A549 (cell line): ENCODE measurements around the gene CSF2. TPM values are rescaled to one million over a fixed set of nuclear protein-coding genes. Genes with fewer than 3 reads are reported as not detected.
A peak's percentile ranks its signal among the peaks of the same experiment; 100 is the strongest.

Source experiments
- ATAC-seq, 2 experiments: fragments of 200-7000 bp in 1 of 2; fragments of >200 bp in 1 of 2; cut with Nextera tagmentation in 1 of 2; cut with Tn5 transposase in 1 of 2; 3 replicates each; pipeline versions ENCODE4 v1.8.0 to v1.9.1; 2018 to 2020; ENCODE audit warnings: mild to moderate bottlenecking in 1 of 2, moderate library complexity in 1 of 2
- CTCF ChIA-PET: fragments of 300-600 bp; sonication (Branson Sonifier 250); formaldehyde crosslinking; extraction: SDS; loops from one replicate; lab custom pipeline; 2021; ENCODE audit warnings: antibody characterized with exemption, inconsistent platforms; lab: Yijun Ruan, JAX
- POLR2A ChIA-PET: fragments of 350-600 bp; formaldehyde crosslinking; extraction: SDS; loops from one replicate; lab custom pipeline; 2021; ENCODE audit warnings: antibody characterized with exemption, inconsistent platforms; lab: Yijun Ruan, JAX
- DNase-seq, 2 experiments: peaks; one replicate each; pipeline versions ENCODE4 v3.0.0 to v3.0.0-alpha.2; 2011 to 2016; ENCODE audit warnings: low read depth in 1 of 2, low spot score in 1 of 2
- FAIRE-seq: peaks from 2 replicates; lab custom pipeline; 2011; peaks lifted over from hg19 to GRCh38; lab: Jason Lieb, UNC
- H3K27ac ChIP-seq, 2 experiments: fragments of >200 bp; sonication (Bioruptor Twin); formaldehyde crosslinking; 3 replicates each; pipeline ENCODE4 v1.5.1; 2016 to 2017
- H3K4me1 ChIP-seq: fragments of >200 bp; sonication (Bioruptor Twin); formaldehyde crosslinking; 3 replicates; pipeline ENCODE4 v1.6.1; 2016
- H3K4me2 ChIP-seq: fragments of >200 bp; sonication (Bioruptor Twin); formaldehyde crosslinking; 3 replicates; pipeline ENCODE4 v1.6.1; 2016
- H3K4me3 ChIP-seq: fragments of >200 bp; sonication (Bioruptor Twin); formaldehyde crosslinking; 3 replicates; pipeline ENCODE4 v1.5.1; 2016
- H3K9me3 ChIP-seq: fragments of >200 bp; sonication (Bioruptor Twin); formaldehyde crosslinking; 3 replicates; pipeline ENCODE4 v1.6.1; 2016
- CEBPB ChIP-seq, 2 experiments: fragments of >200 bp in 1 of 2; sonication (Bioruptor Twin) in 1 of 2; formaldehyde crosslinking in 1 of 2; IDR thresholded peaks; 2 replicates each; pipeline ENCODE4 v1.6.1; 2012 to 2016
- CTCF ChIP-seq: fragments of >200 bp; sonication (Bioruptor Twin); formaldehyde crosslinking; IDR thresholded peaks from 3 replicates; pipeline ENCODE4 v1.5.1; 2016
- EHF ChIP-seq: fragments of 250-450 bp; sonication (Bioruptor Pico); IDR thresholded peaks from 2 replicates; pipeline ENCODE4 v1.5.0; 2020; ENCODE audit warnings: mild to moderate bottlenecking
- EP300 ChIP-seq, 2 experiments: fragments of >200 bp; sonication (Bioruptor Twin); formaldehyde crosslinking; IDR thresholded peaks; 2 replicates in 1 of 2; 3 replicates in 1 of 2; pipeline ENCODE4 v1.6.1; 2016 to 2017
- HDAC2 ChIP-seq: fragments of 200-600 bp; sonication (generic); IDR thresholded peaks from 2 replicates; pipeline ENCODE4 v1.6.1; 2016
- HOXA7 ChIP-seq: fragments of 250-450 bp; sonication (Bioruptor Pico); IDR thresholded peaks from 2 replicates; pipeline ENCODE4 v1.5.0; 2020; ENCODE audit warnings: mild to moderate bottlenecking, moderate library complexity
- HOXB13 ChIP-seq: fragments of 250-450 bp; sonication (Bioruptor Pico); IDR thresholded peaks from 2 replicates; pipeline ENCODE4 v1.5.0; 2020; ENCODE audit warnings: low read depth, mild to moderate bottlenecking, moderate library complexity
- JUN ChIP-seq, 2 experiments: fragments of >200 bp; sonication (Bioruptor Twin); formaldehyde crosslinking; IDR thresholded peaks; 2 replicates in 1 of 2; 3 replicates in 1 of 2; pipeline ENCODE4 v1.6.1; 2016 to 2017
- KDM1A ChIP-seq: fragments of 200-600 bp; sonication (generic); IDR thresholded peaks from 2 replicates; pipeline ENCODE4 v1.6.1; 2016; ENCODE audit warnings: low read depth, mild to moderate bottlenecking
- MAFK ChIP-seq: fragments of 450-650 bp; IDR thresholded peaks from 2 replicates; pipeline ENCODE4 v1.6.1; 2014; ENCODE audit not compliant: partially characterized antibody
- MAZ ChIP-seq: fragments of 150-350 bp; IDR thresholded peaks from 2 replicates; pipeline ENCODE4 v1.6.1; 2014; ENCODE audit warnings: antibody characterized with exemption, low read depth, low read length, borderline replicate concordance
- RAD21 ChIP-seq, 2 experiments: fragments of >200 bp in 1 of 2; sonication (Bioruptor Twin) in 1 of 2; formaldehyde crosslinking in 1 of 2; IDR thresholded peaks in 1 of 2; conservative IDR thresholded peaks in 1 of 2; 2 replicates in 1 of 2; 3 replicates in 1 of 2; pipeline ENCODE4 v1.6.1; 2012 to 2018; ENCODE audit warnings: inconsistent platforms in 1 of 2
- REST ChIP-seq: fragments of 200-600 bp; sonication (generic); IDR thresholded peaks from 2 replicates; pipeline ENCODE4 v1.6.1; 2016; ENCODE audit warnings: antibody characterized with exemption, mild to moderate bottlenecking, moderate library complexity
- SMC3 ChIP-seq: fragments of >200 bp; sonication (Bioruptor Twin); formaldehyde crosslinking; IDR thresholded peaks from 3 replicates; pipeline ENCODE4 v1.6.1; 2018; ENCODE audit warnings: inconsistent platforms
- TFCP2L1 ChIP-seq: fragments of 250-450 bp; sonication (Bioruptor Pico); IDR thresholded peaks from 2 replicates; pipeline ENCODE4 v1.5.0; 2021; ENCODE audit warnings: mild to moderate bottlenecking
- USF2 ChIP-seq: fragments of 450-650 bp; IDR thresholded peaks from 2 replicates; pipeline ENCODE4 v1.6.1; 2014; ENCODE audit warnings: antibody characterized with exemption
- ZSCAN20 ChIP-seq: fragments of 250-450 bp; sonication (Bioruptor Pico); IDR thresholded peaks from 2 replicates; pipeline ENCODE4 v1.8.0; 2022; ENCODE audit warnings: mild to moderate bottlenecking, moderate library complexity
- WGBS: methylation state at CpG from one replicate; pipeline ENCODE4 v1.1.6; 2017; ENCODE audit errors: missing lambda C conversion rate; 5-methylcytosine and 5-hydroxymethylcytosine counted together
- polyA plus RNA-seq, 4 experiments: library from polyadenylated mRNA; depleted of rRNA in 3 of 4; stranded (reverse); fragments of >200 nt; fragmentation: RNase III in 1 of 4; extraction: RNeasy Plus Mini Kit Qiagen cat#74134 plus additional on column Dnase treatment in 1 of 4; gene quantifications; 2 replicates in 3 of 4; 3 replicates in 1 of 4; pipeline ENCODE4 v1.2.3, GENCODE V29; 2011 to 2017
- TF ChIP-seq, protein P1 (sequence below): IDR thresholded peaks from 2 replicates; pipeline ENCODE4 v1.6.1; 2012; ENCODE audit warnings: low read depth, borderline replicate concordance
- TF ChIP-seq, protein P2 (sequence below): fragments of 250-450 bp; sonication (Bioruptor Pico); IDR thresholded peaks from 2 replicates; pipeline ENCODE4 v1.5.0; 2021; ENCODE audit warnings: mild to moderate bottlenecking, moderate library complexity, borderline replicate concordance

The CSF2 gene
- polyA plus RNA-seq, 2 of the 4 experiments (the other 2 are of a cell fraction): not detected

DNA sequence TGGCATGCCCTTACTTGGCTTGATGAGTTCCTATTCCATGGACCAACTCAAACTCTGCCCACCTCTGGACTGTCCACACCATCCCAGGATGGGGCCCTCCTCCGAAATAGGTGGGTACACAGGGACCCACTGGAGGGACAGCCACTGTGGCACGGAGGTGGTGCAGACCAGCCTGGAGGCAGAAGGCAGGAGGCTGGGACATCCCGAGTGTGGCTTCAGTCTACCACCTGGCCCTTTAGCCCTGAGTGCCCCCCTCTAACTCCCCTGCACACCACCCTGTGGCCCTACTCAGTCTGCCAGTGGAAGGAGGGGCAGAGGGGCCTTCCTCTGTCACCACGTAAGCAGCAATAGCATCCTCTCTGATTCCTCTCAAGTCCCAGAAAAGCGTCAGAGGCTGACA, 9.4 kb upstream of the CSF2 start:
- ChIA-PET POLR2A (interaction anchor here (1.6 kb wide), 1 partner anchor 230 kb away, joined by 6 read pairs; the partner anchor contains the start of gene SLC22A4), CTCF (interaction anchor here (0.6 to 5.6 kb wide), 39 partner anchors 10 to 700 kb away, joined by 3 to 86 read pairs (median 6); partner anchors contain the start of gene CSF2)
- 38% methylated on average over 5 of the region's 5 CpGs for WGBS
- no peak overlapping the region for H3K4me3 ChIP-seq
- TF ChIP-seq ZSCAN20 (CRISPR knock-in tag) (no peak), EP300 (IDR thresholded peaks at IDR 0.05) (no peak), JUN (IDR thresholded peaks at IDR 0.05) (no peak), TFCP2L1 (no peak)
- TF ChIP-seq, protein P1, sequence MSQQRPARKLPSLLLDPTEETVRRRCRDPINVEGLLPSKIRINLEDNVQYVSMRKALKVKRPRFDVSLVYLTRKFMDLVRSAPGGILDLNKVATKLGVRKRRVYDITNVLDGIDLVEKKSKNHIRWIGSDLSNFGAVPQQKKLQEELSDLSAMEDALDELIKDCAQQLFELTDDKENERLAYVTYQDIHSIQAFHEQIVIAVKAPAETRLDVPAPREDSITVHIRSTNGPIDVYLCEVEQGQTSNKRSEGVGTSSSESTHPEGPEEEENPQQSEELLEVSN: no peak
- no peak overlapping the region for H3K27ac ChIP-seq
- DNase-seq (no peak), ATAC-seq (peak in 1 of 2 experiments; percentile 1; a peak in 1 of 6 replicates), FAIRE-seq (no peak)
- no peaks in the 10 kb centered on the region for H3K4me1 ChIP-seq
- H3K9me3 ChIP-seq: no peaks in the 10 kb centered on the region
- H3K4me2 ChIP-seq: no peak overlapping the region

DNA sequence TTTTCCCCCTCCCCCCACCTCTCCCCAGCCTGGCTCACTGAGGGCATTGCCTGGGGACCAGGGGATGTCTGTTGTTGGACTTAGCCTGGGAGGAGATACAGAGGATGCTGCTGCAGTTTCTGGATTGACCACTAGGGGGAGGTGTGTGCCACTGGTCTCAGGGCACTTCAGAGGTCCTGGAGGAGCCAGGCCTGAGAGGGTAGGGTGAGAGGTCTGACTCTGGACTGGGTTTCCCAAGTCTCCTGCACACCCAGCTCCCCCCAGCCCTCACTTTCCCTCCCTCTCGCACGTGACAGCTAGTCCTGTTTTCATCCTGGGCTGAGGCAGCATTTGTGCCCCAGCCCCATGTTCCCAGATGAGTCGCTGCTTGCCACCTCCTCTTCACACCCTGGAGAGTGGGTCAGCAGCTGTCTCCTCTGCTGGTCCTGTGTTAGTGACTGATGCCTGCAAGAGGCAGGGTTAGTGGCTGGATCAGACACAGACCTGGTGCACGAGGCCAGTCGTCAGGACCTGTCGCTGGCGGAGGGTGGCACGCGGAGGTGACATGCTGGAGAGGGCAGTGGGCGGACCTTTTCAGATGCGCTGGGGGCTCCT, 8.8 kb upstream of the CSF2 start:
- POLR2A ChIA-PET: interaction anchor here (0.6 to 1.6 kb wide), 2 partner anchors 24 to 229 kb away, joined by 4 to 6 read pairs; partner anchors contain the start of gene SLC22A4

More for the DNA sequence above, 8.8 kb upstream of the CSF2 start:
- H3K9me3 ChIP-seq: no peaks in the 10 kb centered on the region
- TF ChIP-seq EHF (CRISPR knock-in tag): no peak
- TF ChIP-seq, protein P2, sequence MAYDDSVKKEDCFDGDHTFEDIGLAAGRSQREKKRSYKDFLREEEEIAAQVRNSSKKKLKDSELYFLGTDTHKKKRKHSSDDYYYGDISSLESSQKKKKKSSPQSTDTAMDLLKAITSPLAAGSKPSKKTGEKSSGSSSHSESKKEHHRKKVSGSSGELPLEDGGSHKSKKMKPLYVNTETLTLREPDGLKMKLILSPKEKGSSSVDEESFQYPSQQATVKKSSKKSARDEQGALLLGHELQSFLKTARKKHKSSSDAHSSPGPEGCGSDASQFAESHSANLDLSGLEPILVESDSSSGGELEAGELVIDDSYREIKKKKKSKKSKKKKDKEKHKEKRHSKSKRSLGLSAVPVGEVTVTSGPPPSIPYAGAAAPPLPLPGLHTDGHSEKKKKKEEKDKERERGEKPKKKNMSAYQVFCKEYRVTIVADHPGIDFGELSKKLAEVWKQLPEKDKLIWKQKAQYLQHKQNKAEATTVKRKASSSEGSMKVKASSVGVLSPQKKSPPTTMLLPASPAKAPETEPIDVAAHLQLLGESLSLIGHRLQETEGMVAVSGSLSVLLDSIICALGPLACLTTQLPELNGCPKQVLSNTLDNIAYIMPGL (CRISPR knock-in tag): no peak
- TF ChIP-seq KDM1A: no peak
- TF ChIP-seq HOXA7 (CRISPR knock-in tag): no peak
- peak; percentile 73 for TF ChIP-seq CTCF
- TF ChIP-seq USF2: no peak
- no peak for TF ChIP-seq MAZ
- no peak for TF ChIP-seq REST
- TF ChIP-seq HDAC2: no peak
- no peak for TF ChIP-seq CEBPB (IDR thresholded peaks at IDR 0.05)
- no peak for TF ChIP-seq MAFK
- no peak for TF ChIP-seq HOXB13 (CRISPR knock-in tag)
- TF ChIP-seq SMC3: peak; percentile 40; the same call in 2 of the 3 replicates
- peak; percentile 56 to 73; a peak in 4 of 5 replicates for TF ChIP-seq RAD21 (conservative IDR thresholded peaks at IDR 0.05 in 1 of 2, IDR thresholded peaks at IDR 0.05 in 1 of 2)
- DNase-seq: peak; percentile 78 to 84
- no peaks in the 10 kb centered on the region for H3K4me1 ChIP-seq
- CTCF ChIA-PET: interaction anchor here (0.8 to 5.6 kb wide), 54 partner anchors 10 to 642 kb away, joined by 3 to 86 read pairs (median 4); partner anchors contain the start of gene CSF2
- WGBS: 74% methylated on average over 6 of the region's 11 CpGs
- H3K4me3 ChIP-seq: no peak overlapping the region
- no peak for FAIRE-seq
- peak; percentile 84 to 93 for ATAC-seq
- no peak overlapping the region for H3K27ac ChIP-seq
- H3K4me2 ChIP-seq: no peak overlapping the region
